ENCODE results near the gene LRRK1. TPM values are rescaled to one million over a fixed set of nuclear protein-coding genes. Genes with fewer than 3 reads are reported as not detected.

The LRRK1 gene
- total RNA-seq, 1 donor from 2014 or later: 4.8 TPM

GRCh38 chr15:100926971-100927756 lies 8.0 kb downstream of the LRRK1 start:
- Mint-ChIP-seq H3K27ac (ENCODE audit: unreplicated experiment) (no peak overlapping the region), H3K27me3 (ENCODE audit: unreplicated experiment) (peaks cover 4% of the 10 kb centered on the region), H3K36me3 (ENCODE audit: low read depth, unreplicated experiment) (no peaks in the 10 kb centered on the region), H3K4me1 (ENCODE audit: unreplicated experiment) (peaks cover 13% of the 10 kb centered on the region), H3K9me3 (ENCODE audit: unreplicated experiment) (no peaks in the 10 kb centered on the region), H3K4me3 (ENCODE audit: unreplicated experiment) (no peak overlapping the region)
- TF ChIP-seq, protein P1, sequence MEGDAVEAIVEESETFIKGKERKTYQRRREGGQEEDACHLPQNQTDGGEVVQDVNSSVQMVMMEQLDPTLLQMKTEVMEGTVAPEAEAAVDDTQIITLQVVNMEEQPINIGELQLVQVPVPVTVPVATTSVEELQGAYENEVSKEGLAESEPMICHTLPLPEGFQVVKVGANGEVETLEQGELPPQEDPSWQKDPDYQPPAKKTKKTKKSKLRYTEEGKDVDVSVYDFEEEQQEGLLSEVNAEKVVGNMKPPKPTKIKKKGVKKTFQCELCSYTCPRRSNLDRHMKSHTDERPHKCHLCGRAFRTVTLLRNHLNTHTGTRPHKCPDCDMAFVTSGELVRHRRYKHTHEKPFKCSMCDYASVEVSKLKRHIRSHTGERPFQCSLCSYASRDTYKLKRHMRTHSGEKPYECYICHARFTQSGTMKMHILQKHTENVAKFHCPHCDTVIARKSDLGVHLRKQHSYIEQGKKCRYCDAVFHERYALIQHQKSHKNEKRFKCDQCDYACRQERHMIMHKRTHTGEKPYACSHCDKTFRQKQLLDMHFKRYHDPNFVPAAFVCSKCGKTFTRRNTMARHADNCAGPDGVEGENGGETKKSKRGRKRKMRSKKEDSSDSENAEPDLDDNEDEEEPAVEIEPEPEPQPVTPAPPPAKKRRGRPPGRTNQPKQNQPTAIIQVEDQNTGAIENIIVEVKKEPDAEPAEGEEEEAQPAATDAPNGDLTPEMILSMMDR (IDR thresholded peaks at IDR 0.05; ENCODE audit: unreplicated experiment): no peak
- DNase-seq (ENCODE audit: low spot score): no peak

- H3K9me3 Mint-ChIP-seq (ENCODE audit: unreplicated experiment): no peaks in the 10 kb centered on the region
- H3K36me3 Mint-ChIP-seq (ENCODE audit: low read depth, unreplicated experiment): no peaks in the 10 kb centered on the region
- peaks cover 23% of the 10 kb centered on the region for H3K4me1 Mint-ChIP-seq (ENCODE audit: unreplicated experiment)
- no peak overlapping the region for H3K27ac Mint-ChIP-seq (ENCODE audit: unreplicated experiment)
- H3K4me3 Mint-ChIP-seq (ENCODE audit: unreplicated experiment): no peak overlapping the region
- TF ChIP-seq, protein P1 (IDR thresholded peaks at IDR 0.05; ENCODE audit: unreplicated experiment): no peak
- peaks cover 4% of the 10 kb centered on the region for H3K27me3 Mint-ChIP-seq (ENCODE audit: unreplicated experiment)
- DNase-seq (ENCODE audit: low spot score): no peak
Measured at GRCh38 chr15:100928632-100929280, 9.6 kb downstream of the LRRK1 start.

- no peak overlapping the region for H3K27ac Mint-ChIP-seq (ENCODE audit: unreplicated experiment)
- peak; percentile 24 for DNase-seq (ENCODE audit: low spot score)
- peaks cover 4% of the 10 kb centered on the region for H3K27me3 Mint-ChIP-seq (ENCODE audit: unreplicated experiment)
- TF ChIP-seq, protein P1 (IDR thresholded peaks at IDR 0.05; ENCODE audit: unreplicated experiment): no peak
- H3K9me3 Mint-ChIP-seq (ENCODE audit: unreplicated experiment): no peaks in the 10 kb centered on the region
- H3K36me3 Mint-ChIP-seq (ENCODE audit: low read depth, unreplicated experiment): no peaks in the 10 kb centered on the region
- H3K4me1 Mint-ChIP-seq (ENCODE audit: unreplicated experiment): peaks cover 23% of the 10 kb centered on the region
- no peak overlapping the region for H3K4me3 Mint-ChIP-seq (ENCODE audit: unreplicated experiment)
Measured at GRCh38 chr15:100929641-100930042, 10.5 kb downstream of the LRRK1 start.

DNA sequence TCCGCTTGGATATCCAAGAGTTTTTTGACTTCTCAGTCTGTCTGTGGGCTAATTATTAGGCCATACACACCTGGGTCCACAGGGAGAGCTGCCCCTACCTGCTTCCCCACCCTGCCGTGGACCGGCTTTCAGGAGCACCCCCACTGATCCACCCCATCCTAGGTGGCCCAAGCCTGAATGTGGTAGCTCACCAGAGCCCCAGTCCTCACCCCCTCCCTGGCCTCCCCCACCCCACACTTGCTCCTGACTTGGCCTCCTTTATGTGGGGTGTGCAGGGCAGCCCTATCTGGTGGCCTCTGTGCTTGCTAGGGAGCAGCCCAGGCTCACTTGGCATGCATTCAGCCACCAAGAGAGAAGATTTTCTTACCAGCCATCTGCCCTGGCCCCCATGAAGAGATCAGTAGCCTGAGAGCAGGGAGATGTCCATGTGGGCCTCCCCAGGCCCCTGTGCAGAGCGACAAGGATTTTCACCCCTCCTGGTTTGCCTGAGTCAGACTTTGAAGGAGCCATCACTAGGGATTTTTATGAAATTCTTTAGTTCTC lies 11.2 kb downstream of the LRRK1 start:
- Mint-ChIP-seq H3K4me3 (ENCODE audit: unreplicated experiment) (no peak overlapping the region), H3K27me3 (ENCODE audit: unreplicated experiment) (peaks cover 4% of the 10 kb centered on the region), H3K4me1 (ENCODE audit: unreplicated experiment) (peaks cover 23% of the 10 kb centered on the region)

More for the DNA sequence above, 11.2 kb downstream of the LRRK1 start:
- no peaks in the 10 kb centered on the region for H3K9me3 Mint-ChIP-seq (ENCODE audit: unreplicated experiment)
- DNase-seq (ENCODE audit: low spot score): no peak
- no peaks in the 10 kb centered on the region for H3K36me3 Mint-ChIP-seq (ENCODE audit: low read depth, unreplicated experiment)
- TF ChIP-seq, protein P1 (IDR thresholded peaks at IDR 0.05; ENCODE audit: unreplicated experiment): no peak
- no peak overlapping the region for H3K27ac Mint-ChIP-seq (ENCODE audit: unreplicated experiment)

Data from endothelial cell (in vitro differentiated cells).